Suprapubic skin (tissue), 4 donors: ENCODE data around the gene AP5B1. TPM values are rescaled to one million over a fixed set of nuclear protein-coding genes. Genes with fewer than 3 reads are reported as not detected.

ENCODE experiments used
- DNase-seq, 2 donors: peaks; one replicate each; pipeline ENCODE4 v3.0.0-alpha.2; 2019; ENCODE audit warnings: low spot score in 2 of 2
- H3K27ac ChIP-seq: fragments of 200-600 bp; sonication (generic); one replicate; pipeline ENCODE4 v1.5.1; 2019
- H3K27me3 ChIP-seq: fragments of 200-600 bp; sonication (generic); one replicate; pipeline ENCODE4 v1.5.1; 2019
- H3K36me3 ChIP-seq: fragments of 200-600 bp; sonication (generic); one replicate; pipeline ENCODE4 v1.5.1; 2019
- H3K4me1 ChIP-seq: fragments of 200-600 bp; sonication (generic); one replicate; pipeline ENCODE4 v1.5.1; 2019
- H3K4me3 ChIP-seq: fragments of 200-600 bp; sonication (generic); one replicate; pipeline ENCODE4 v1.5.1; 2019; ENCODE audit warnings: mild to moderate bottlenecking
- H3K9me3 ChIP-seq: fragments of 200-600 bp; sonication (generic); one replicate; pipeline ENCODE4 v1.5.1; 2019
- CTCF ChIP-seq, 2 donors: fragments of 200-600 bp in 1 of 2; fragments of 450-650 bp in 1 of 2; sonication (generic) in 1 of 2; IDR thresholded peaks; one replicate each; pipeline ENCODE4 v1.5.1; 2016 to 2019; ENCODE audit warnings: antibody characterized with exemption in 2 of 2, mild to moderate bottlenecking in 1 of 2, moderate library complexity in 1 of 2
- EP300 ChIP-seq: sonication (generic); formaldehyde crosslinking; IDR thresholded peaks from one replicate; pipeline ENCODE4 v1.6.1; 2017; ENCODE audit warnings: antibody characterized with exemption
- POLR2A ChIP-seq, 2 donors: fragments of 450-650 bp; IDR thresholded peaks; one replicate each; pipeline ENCODE4 v1.6.1; 2017; ENCODE audit warnings: antibody characterized with exemption in 2 of 2, mild to moderate bottlenecking in 2 of 2, moderate library complexity in 2 of 2
- POLR2AphosphoS5 ChIP-seq, 3 donors: sonication (generic); formaldehyde crosslinking; IDR thresholded peaks; one replicate each; pipeline ENCODE4 v1.6.1; 2017; ENCODE audit warnings: antibody characterized with exemption in 3 of 3
- WGBS: methylation state at CpG from one replicate; pipeline ENCODE4 v1.1.5; 2018; 5-methylcytosine and 5-hydroxymethylcytosine counted together
- total RNA-seq, 4 donors: library from RNA; depleted of rRNA; stranded (reverse); fragments of >200 nt; gene quantifications; one replicate each; pipeline ENCODE4 v1.1.0, GENCODE V29; 2016

Gene AP5B1
- total RNA-seq, 4 donors from 2014 or later = 26.3 to 55.9 (median 38.1) TPM

GRCh38 chr11:65786786-65787636, 6.2 kb upstream of the AP5B1 start, which contains the start of gene OVOL1:
Gene OVOL1 (plus strand): TSS chr11:65787063. CDS start chr11:65787374, 311 bp downstream.
- peak in 1 of 2 donors; percentile 80 for DNase-seq
- H3K36me3 ChIP-seq = no peaks in the 10 kb centered on the region
- peak within 1 kb of the TSS; percentile 57 for H3K4me3 ChIP-seq
- H3K9me3 ChIP-seq = no peaks in the 10 kb centered on the region
- TF ChIP-seq POLR2AphosphoS5 (IDR thresholded peaks at IDR 0.05) (no peak), POLR2A (IDR thresholded peaks at IDR 0.05) (no peak), CTCF (IDR thresholded peaks at IDR 0.05) (no peak), EP300 (no peak)
- H3K4me1 ChIP-seq = peaks cover 73% of the 10 kb centered on the region
- peaks cover 33% of the 10 kb centered on the region for H3K27me3 ChIP-seq
- WGBS = no CpG with 5 or more reads among the region's 112 CpGs
- peak within 1 kb of the TSS; percentile 71 for H3K27ac ChIP-seq

GRCh38 chr11:65786008-65786785, 5.4 kb upstream of the AP5B1 start:
- Histone ChIP-seq H3K9me3 (no peaks in the 10 kb centered on the region), H3K27ac (peak overlapping the region; percentile 7), H3K36me3 (no peaks in the 10 kb centered on the region), H3K4me1 (peaks cover 73% of the 10 kb centered on the region), H3K4me3 (peak overlapping the region; percentile 57), H3K27me3 (peaks cover 33% of the 10 kb centered on the region)
- 51% methylated on average over 20 of the region's 74 CpGs for WGBS
- TF ChIP-seq CTCF (IDR thresholded peaks at IDR 0.05) (no peak), POLR2A (IDR thresholded peaks at IDR 0.05) (no peak), EP300 (no peak), POLR2AphosphoS5 (IDR thresholded peaks at IDR 0.05) (no peak)
- peak; percentile 65 to 81 for DNase-seq

GRCh38 chr11:65785319-65786007, 4.7 kb upstream of the AP5B1 start:
- no peak overlapping the region for H3K4me3 ChIP-seq
- H3K9me3 ChIP-seq = no peaks in the 10 kb centered on the region
- peaks cover 67% of the 10 kb centered on the region for H3K4me1 ChIP-seq

GRCh38 chr11:65782816-65783228, 2.0 kb upstream of the AP5B1 start:
- Histone ChIP-seq H3K4me3 (no peak overlapping the region), H3K4me1 (peaks cover 59% of the 10 kb centered on the region), H3K27me3 (peaks cover 21% of the 10 kb centered on the region), H3K36me3 (peaks cover 16% of the 10 kb centered on the region), H3K9me3 (no peaks in the 10 kb centered on the region), H3K27ac (peak overlapping the region; percentile 91)
- DNase-seq = no peak
- WGBS = 60% methylated on average over 8 of the region's 9 CpGs
- TF ChIP-seq POLR2AphosphoS5 (IDR thresholded peaks at IDR 0.05) (no peak), EP300 (no peak), POLR2A (IDR thresholded peaks at IDR 0.05) (no peak), CTCF (IDR thresholded peaks at IDR 0.05) (no peak)

More at GRCh38 chr11:65785319-65786007, 4.7 kb upstream of the AP5B1 start:
- Histone ChIP-seq H3K27ac (no peak overlapping the region), H3K27me3 (peaks cover 33% of the 10 kb centered on the region), H3K36me3 (no peaks in the 10 kb centered on the region)
- WGBS = 68% methylated on average over 8 of the region's 8 CpGs
- DNase-seq = peak in 1 of 2 donors; percentile 46
- TF ChIP-seq POLR2A (IDR thresholded peaks at IDR 0.05) (no peak), CTCF (IDR thresholded peaks at IDR 0.05) (no peak), EP300 (no peak)
